HG02970 (cell line): ENCODE data around the gene PLEKHG2.

Experiments
- ATAC-seq: cut with Tn5 transposase; IDR thresholded peaks from one replicate; pipeline ENCODE4 v1.9.1; 2021; ENCODE audit warnings: mild to moderate bottlenecking, moderate library complexity, moderate number of reproducible peaks; ENCODE audit not compliant: unreplicated experiment, low FRiP score

Gene PLEKHG2

GRCh38 chr19:39474139-39474620 is 61.7 kb downstream of the PLEKHG2 start:
- ATAC-seq, result no peak

GRCh38 chr19:39475748-39476147 is 63.3 kb downstream of the PLEKHG2 start:
- ATAC-seq, result no peak
